Right renal pelvis (tissue), 4 donors: ENCODE measurements around the gene ZNF775. TPM values are rescaled to one million over a fixed set of nuclear protein-coding genes. Genes with fewer than 3 reads are reported as not detected.

Source experiments
- DNase-seq, 4 donors: peaks; one replicate each; pipeline ENCODE4 v3.0.0-alpha.2; 2013; ENCODE audit warnings: low read depth in 4 of 4, low spot score in 3 of 4, missing footprints in 1 of 4
- polyA plus RNA-seq, 4 donors: library from polyadenylated mRNA; unstranded; fragments of 120-200 nt; gene quantifications; one replicate each; pipeline ENCODE4 v1.2.1, GENCODE V29; 2013; ENCODE audit not compliant: insufficient read length in 4 of 4

Gene ZNF775
- polyA plus RNA-seq, 4 donors: 4.0 to 9.1 (median 5.4) TPM

GRCh38 chr7:150432915-150433892 lies 54.1 kb downstream of the ZNF775 start:
- no peak for DNase-seq

- no peak for DNase-seq
Observed at GRCh38 chr7:150434240-150434639, 55.1 kb downstream of the ZNF775 start.

- no peak for DNase-seq
Observed at GRCh38 chr7:150435047-150435389, 55.9 kb downstream of the ZNF775 start.

- DNase-seq: no peak
Observed at GRCh38 chr7:150435390-150436073, 56.4 kb downstream of the ZNF775 start.

GRCh38 chr7:150439967-150440366 lies 60.8 kb downstream of the ZNF775 start:
- no peak for DNase-seq

- no peak for DNase-seq
Observed at GRCh38 chr7:150441524-150441923, 62.4 kb downstream of the ZNF775 start.

- DNase-seq: no peak
Observed at GRCh38 chr7:150442811-150443210, 63.7 kb downstream of the ZNF775 start.

- DNase-seq: no peak
Observed at GRCh38 chr7:150443793-150444540, 64.8 kb downstream of the ZNF775 start.

GRCh38 chr7:150444674-150445365 lies 65.7 kb downstream of the ZNF775 start:
- DNase-seq: no peak

GRCh38 chr7:150446288-150446938 lies 67.3 kb downstream of the ZNF775 start:
- no peak for DNase-seq

Other genes starting within 250 kb of the ZNF775 start
- gene LRRC61, start 56.0 kb upstream of the ZNF775 start, polyA plus RNA-seq: 10 to 100 TPM; 21.5 to 34.3 (median 24.2) TPM
- 10 to 100 TPM in 1 of 4 donors, 1 to 10 TPM in 3; 6.0 to 12.3 (median 8.7) TPM for gene ACTR3C, start 55.8 kb upstream of the ZNF775 start, polyA plus RNA-seq
- 10 to 100 TPM; 36.8 to 77.7 (median 53.0) TPM for gene RARRES2, start 37.7 kb upstream of the ZNF775 start, polyA plus RNA-seq
- gene REPIN1, start 10.5 kb upstream of the ZNF775 start, polyA plus RNA-seq: 100 to 1,000 TPM in 1 of 4 donors, 10 to 100 TPM in 3; 91.2 to 119 (median 93.3) TPM
- gene GIMAP8, start 71.3 kb downstream of the ZNF775 start, polyA plus RNA-seq: 10 to 100 TPM in 2 of 4 donors, 1 to 10 TPM in 2; 8.6 to 11.5 (median 9.5) TPM
- gene GIMAP7, start 135.5 kb downstream of the ZNF775 start, polyA plus RNA-seq: 10 to 100 TPM; 12.6 to 17.9 (median 16.9) TPM
- gene GIMAP4, start 188.1 kb downstream of the ZNF775 start, polyA plus RNA-seq: 10 to 100 TPM; 19.1 to 30.2 (median 23.9) TPM